Measurements from ENCODE around the gene ZNF516. TPM values are rescaled to one million over a fixed set of nuclear protein-coding genes. Genes with fewer than 3 reads are reported as not detected.

Gene ZNF516
- total RNA-seq, 2 experiments from 2014 or later, result 2.7 to 4.8 TPM

DNA sequence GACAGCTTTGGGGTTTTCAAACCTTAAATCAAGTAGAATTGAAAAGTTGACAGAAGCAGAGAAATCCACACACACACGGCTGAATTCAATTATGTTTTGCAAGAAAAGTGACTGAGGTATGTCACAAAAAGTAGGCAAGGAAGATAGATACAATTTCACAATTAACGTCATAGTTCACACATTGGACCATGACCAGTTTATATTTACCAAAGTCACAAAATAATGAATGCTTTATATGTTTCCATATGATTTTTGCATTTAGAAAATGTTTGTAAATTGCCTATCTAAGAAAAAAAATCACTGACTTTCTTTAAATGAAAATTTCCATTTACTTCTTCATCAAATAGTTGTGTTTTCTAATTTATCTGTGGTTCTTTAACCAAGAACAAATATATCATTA, 29.4 kb upstream of the ZNF516 start:
- intact Hi-C loops (cut with micrococcal nuclease), result no loop called here
- H3K4me1 Mint-ChIP-seq (ENCODE audit: low read depth), result peaks cover 6% of the 10 kb centered on the region
- ChIA-PET CTCF (no interaction called here), POLR2A (no interaction called here)
- no peak overlapping the region for H3K27ac Mint-ChIP-seq
- no peak for DNase-seq
- peaks cover 28% of the 10 kb centered on the region for H3K27me3 Mint-ChIP-seq
- no peaks in the 10 kb centered on the region for H3K9me3 Mint-ChIP-seq
- no peaks in the 10 kb centered on the region for H3K36me3 Mint-ChIP-seq
- no peak overlapping the region for H3K4me3 Mint-ChIP-seq

- no peak for DNase-seq
- intact Hi-C loops (cut with micrococcal nuclease), result no loop called here
- H3K27ac Mint-ChIP-seq, result no peak overlapping the region
- no peak overlapping the region for H3K4me3 Mint-ChIP-seq
- ChIA-PET POLR2A (no interaction called here), CTCF (no interaction called here)
- H3K9me3 Mint-ChIP-seq, result no peaks in the 10 kb centered on the region
- no peaks in the 10 kb centered on the region for H3K36me3 Mint-ChIP-seq
- H3K27me3 Mint-ChIP-seq, result peaks cover 33% of the 10 kb centered on the region
- peaks cover 14% of the 10 kb centered on the region for H3K4me1 Mint-ChIP-seq (ENCODE audit: low read depth)
Measured at GRCh38 chr18:76522551-76522950, 27.5 kb upstream of the ZNF516 start.

GRCh38 chr18:76522122-76522503, 27.1 kb upstream of the ZNF516 start:
- Mint-ChIP-seq H3K27me3 (peaks cover 37% of the 10 kb centered on the region), H3K4me3 (no peak overlapping the region), H3K4me1 (ENCODE audit: low read depth) (peaks cover 14% of the 10 kb centered on the region), H3K27ac (no peak overlapping the region), H3K9me3 (no peaks in the 10 kb centered on the region), H3K36me3 (no peaks in the 10 kb centered on the region)
- DNase-seq, result no peak
- intact Hi-C loops (cut with micrococcal nuclease), result no loop called here
- ChIA-PET POLR2A (no interaction called here), CTCF (no interaction called here)

DNA sequence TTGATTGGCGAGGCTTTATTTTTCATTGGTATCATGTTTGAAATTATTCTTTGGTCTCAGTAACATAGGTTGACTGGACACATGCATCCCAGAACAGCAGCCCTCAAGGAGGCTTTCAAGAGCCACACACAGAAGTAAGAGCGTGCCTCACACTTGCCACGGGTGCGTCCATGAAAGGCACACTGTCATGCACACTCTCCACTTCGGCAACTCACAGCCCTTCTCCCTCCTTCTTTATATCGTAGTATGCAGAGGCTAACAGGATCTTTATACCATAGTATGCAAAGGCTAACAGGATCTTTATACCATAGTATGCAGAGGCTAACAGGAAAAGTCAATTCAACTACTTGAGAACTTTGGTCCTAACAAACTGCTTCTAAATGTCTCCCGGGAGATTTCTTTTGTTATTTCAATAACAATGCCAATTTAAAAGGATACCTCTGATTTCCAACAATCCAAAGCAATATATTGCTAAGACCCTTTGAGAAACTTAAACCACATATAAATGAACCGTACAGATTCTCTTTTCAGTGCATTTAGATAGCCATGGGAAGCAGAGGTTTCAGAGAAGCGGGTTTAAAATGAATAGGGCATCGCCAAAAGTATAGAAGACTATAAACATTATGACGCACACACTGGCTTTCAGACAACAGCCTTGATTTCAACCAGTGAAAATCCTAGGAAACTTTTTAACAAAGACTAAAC, 26.5 kb upstream of the ZNF516 start:
- Mint-ChIP-seq H3K4me3 (no peak overlapping the region), H3K36me3 (no peaks in the 10 kb centered on the region), H3K27ac (no peak overlapping the region), H3K27me3 (peaks cover 31% of the 10 kb centered on the region), H3K4me1 (ENCODE audit: low read depth) (peaks cover 14% of the 10 kb centered on the region), H3K9me3 (no peaks in the 10 kb centered on the region)
- ChIA-PET CTCF (no interaction called here), POLR2A (no interaction called here)
- intact Hi-C loops (cut with micrococcal nuclease), result no loop called here
- DNase-seq, result no peak

- H3K27me3 Mint-ChIP-seq, result peaks cover 31% of the 10 kb centered on the region
- H3K9me3 Mint-ChIP-seq, result no peaks in the 10 kb centered on the region
Measured at GRCh38 chr18:76518860-76519538, 24.0 kb upstream of the ZNF516 start.

DNA sequence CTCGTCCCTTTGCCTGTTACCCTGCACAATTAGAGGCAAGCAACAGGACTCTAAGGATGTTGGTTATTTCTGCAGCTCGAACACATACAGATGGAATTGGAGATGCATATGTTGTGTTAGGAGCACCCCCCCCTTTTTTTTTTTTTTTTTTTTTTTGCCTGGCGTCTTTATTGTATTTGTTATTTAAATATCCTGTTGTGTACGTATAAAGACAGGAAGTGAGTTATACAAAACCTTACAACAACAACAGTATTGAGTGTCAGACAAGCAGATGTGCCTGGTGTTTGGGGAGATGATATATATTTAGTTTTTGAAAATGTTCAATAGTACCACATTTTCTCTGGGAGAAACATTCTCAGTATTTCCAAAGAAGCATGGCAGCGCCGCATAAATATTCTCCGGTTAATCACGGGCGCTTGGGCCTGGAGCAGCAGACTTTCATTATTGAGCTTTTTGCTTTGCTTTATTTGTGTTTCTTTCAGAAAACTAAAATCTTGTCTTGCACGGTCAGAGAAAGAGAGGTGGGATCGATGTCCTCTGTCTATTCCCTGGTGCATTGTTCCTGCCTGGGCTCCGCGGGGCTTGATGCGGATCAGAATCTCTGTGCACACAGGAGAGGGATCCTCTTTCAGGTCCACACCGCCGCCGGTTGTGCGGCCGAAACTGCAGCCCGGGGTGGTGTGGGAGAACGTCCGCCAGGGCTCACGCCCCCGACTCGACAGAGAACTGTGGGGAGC, 23.2 kb upstream of the ZNF516 start:
- no peaks in the 10 kb centered on the region for H3K9me3 Mint-ChIP-seq
- H3K27me3 Mint-ChIP-seq, result peaks cover 28% of the 10 kb centered on the region
- ChIA-PET POLR2A (no interaction called here), CTCF (no interaction called here)
- H3K27ac Mint-ChIP-seq, result no peak overlapping the region
- DNase-seq, result no peak
- H3K4me1 Mint-ChIP-seq (ENCODE audit: low read depth), result peaks cover 14% of the 10 kb centered on the region
- intact Hi-C loops (cut with micrococcal nuclease), result no loop called here
- peak overlapping the region; percentile 46 for H3K4me3 Mint-ChIP-seq
- H3K36me3 Mint-ChIP-seq, result no peaks in the 10 kb centered on the region

More at GRCh38 chr18:76518860-76519538, 24.0 kb upstream of the ZNF516 start:
- ChIA-PET POLR2A (no interaction called here), CTCF (no interaction called here)
- no peaks in the 10 kb centered on the region for H3K36me3 Mint-ChIP-seq
- intact Hi-C loops (cut with micrococcal nuclease), result no loop called here
- no peak overlapping the region for H3K27ac Mint-ChIP-seq
- DNase-seq, result no peak
- peaks cover 14% of the 10 kb centered on the region for H3K4me1 Mint-ChIP-seq (ENCODE audit: low read depth)
- H3K4me3 Mint-ChIP-seq, result peak overlapping the region; percentile 46

DNA sequence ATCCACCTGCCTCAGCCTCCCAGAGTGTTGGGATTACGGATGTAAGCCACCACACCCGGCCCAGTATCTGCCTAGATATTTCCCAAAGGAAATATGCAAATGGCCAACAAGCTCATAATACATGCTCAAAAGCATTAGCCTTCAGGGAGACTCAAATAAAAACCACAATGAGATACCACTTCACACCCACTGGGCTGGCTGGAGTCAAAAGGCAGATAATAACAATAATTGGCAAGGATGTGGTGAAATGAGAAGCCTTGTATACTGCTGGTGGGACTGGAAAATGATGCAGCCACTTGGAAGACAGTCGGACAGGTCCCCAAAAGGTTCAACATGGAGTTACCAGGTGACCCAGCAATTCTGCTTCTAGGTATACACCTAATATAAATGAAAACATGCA, 20.5 kb upstream of the ZNF516 start:
- H3K27me3 Mint-ChIP-seq, result peaks cover 28% of the 10 kb centered on the region
- ChIA-PET POLR2A (no interaction called here), CTCF (no interaction called here)

DNA sequence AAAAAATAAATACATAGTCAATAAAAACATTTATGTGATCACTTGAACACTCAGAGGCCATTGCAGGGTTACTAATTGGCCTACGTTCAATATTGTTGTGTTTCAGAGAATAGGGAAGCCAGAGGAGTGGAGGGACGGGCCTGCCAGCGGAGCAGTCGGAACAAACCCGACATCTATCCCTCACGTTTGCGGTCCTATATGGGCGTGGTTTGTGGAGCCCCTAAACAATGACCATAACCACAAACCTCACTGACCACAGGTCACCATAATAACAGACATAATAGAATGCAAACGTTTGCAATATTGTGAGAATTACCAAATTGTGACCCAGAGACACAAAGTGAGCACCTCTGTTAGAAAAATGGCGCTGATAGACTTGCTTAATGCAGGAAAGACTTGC, 19.5 kb upstream of the ZNF516 start:
- intact Hi-C loops (cut with micrococcal nuclease), result no loop called here
- H3K27ac Mint-ChIP-seq, result no peak overlapping the region
- ChIA-PET CTCF (no interaction called here), POLR2A (no interaction called here)
- H3K4me1 Mint-ChIP-seq (ENCODE audit: low read depth), result peaks cover 14% of the 10 kb centered on the region
- H3K27me3 Mint-ChIP-seq, result peaks cover 28% of the 10 kb centered on the region
- no peak for DNase-seq
- no peaks in the 10 kb centered on the region for H3K36me3 Mint-ChIP-seq
- no peaks in the 10 kb centered on the region for H3K9me3 Mint-ChIP-seq
- no peak overlapping the region for H3K4me3 Mint-ChIP-seq

More for the DNA sequence above, 20.5 kb upstream of the ZNF516 start:
- H3K36me3 Mint-ChIP-seq, result no peaks in the 10 kb centered on the region
- H3K9me3 Mint-ChIP-seq, result no peaks in the 10 kb centered on the region
- peaks cover 14% of the 10 kb centered on the region for H3K4me1 Mint-ChIP-seq (ENCODE audit: low read depth)
- no peak overlapping the region for H3K4me3 Mint-ChIP-seq
- DNase-seq, result no peak
- intact Hi-C loops (cut with micrococcal nuclease), result no loop called here
- no peak overlapping the region for H3K27ac Mint-ChIP-seq

DNA sequence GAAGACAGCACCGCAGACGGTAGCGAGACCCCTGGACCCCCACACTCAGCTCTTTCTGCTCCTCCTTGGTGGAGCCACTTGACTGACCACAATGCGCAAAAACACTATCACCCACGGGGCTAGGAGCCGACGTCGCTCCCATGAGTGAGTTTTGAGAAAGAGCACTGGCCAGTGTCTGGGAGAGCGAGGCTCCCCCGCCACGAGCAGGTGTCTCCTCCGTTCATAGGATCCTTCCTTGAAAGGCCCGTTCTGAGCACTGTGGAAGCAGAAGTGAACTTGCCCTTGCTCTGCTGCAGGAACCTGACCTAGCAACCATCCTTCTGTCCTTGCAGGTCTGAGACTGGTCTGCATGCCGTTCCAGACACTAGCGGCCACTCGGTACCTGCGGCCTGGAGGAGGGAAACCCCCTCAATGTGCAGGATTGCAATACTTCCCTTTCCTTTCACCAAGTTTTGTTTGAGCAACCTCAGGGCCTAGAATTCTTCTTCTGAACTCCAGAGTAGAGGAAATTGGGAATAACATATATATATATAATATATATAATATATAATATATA, 12.9 kb upstream of the ZNF516 start:
- H3K4me1 Mint-ChIP-seq (ENCODE audit: low read depth), result no peaks in the 10 kb centered on the region

DNA sequence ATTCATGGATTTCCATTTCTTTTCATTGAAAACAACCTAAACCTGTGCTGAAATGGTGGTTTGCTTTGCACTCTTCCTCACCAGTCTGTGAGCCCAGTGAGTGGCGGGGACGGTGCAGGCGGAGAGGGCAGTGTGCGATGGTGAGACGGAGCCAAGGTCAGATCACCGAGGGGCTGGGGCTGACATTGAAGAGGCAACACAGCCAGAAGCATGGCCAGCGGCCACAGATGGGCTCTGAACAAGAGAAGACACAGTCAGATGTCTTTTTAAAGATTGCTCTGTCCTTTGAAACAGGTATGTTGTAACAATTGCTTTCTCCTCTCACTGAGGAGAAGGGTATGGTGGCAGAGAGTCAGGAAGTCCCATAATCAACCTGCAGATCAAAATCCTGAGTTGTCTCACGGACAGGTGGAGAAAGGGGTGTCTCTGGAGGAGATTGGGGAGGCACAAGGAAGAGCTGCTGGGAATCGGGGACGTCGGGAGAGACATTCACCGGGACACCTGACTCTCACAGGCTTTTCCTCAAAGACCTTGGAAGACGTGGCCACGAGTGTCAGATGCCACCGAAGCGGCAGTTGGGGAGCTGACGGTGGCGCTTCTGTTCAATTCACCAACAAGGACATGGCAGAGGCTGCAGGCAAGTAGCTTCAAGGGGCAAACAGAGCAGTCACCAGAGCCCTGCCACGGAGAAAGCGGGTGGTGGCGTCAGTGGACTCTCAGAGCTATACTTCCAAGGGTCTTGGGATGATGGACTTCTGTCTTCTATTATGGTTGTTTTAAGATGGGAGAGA, 12.1 kb upstream of the ZNF516 start:
- Mint-ChIP-seq H3K27ac (no peak overlapping the region), H3K4me3 (no peak overlapping the region), H3K27me3 (peaks cover 3% of the 10 kb centered on the region), H3K4me1 (ENCODE audit: low read depth) (no peaks in the 10 kb centered on the region), H3K9me3 (no peaks in the 10 kb centered on the region), H3K36me3 (no peaks in the 10 kb centered on the region)
- POLR2A ChIA-PET, result no interaction called here
- CTCF ChIA-PET, result no interaction called here
- intact Hi-C loops (cut with micrococcal nuclease), result no loop called here
- DNase-seq, result no peak

More for the DNA sequence above, 12.9 kb upstream of the ZNF516 start:
- POLR2A ChIA-PET, result no interaction called here
- no peak overlapping the region for H3K27ac Mint-ChIP-seq
- peaks cover 3% of the 10 kb centered on the region for H3K27me3 Mint-ChIP-seq
- H3K36me3 Mint-ChIP-seq, result no peaks in the 10 kb centered on the region
- intact Hi-C loops (cut with micrococcal nuclease), result no loop called here
- no peaks in the 10 kb centered on the region for H3K9me3 Mint-ChIP-seq
- CTCF ChIA-PET, result no interaction called here
- no peak overlapping the region for H3K4me3 Mint-ChIP-seq
- no peak for DNase-seq

DNA sequence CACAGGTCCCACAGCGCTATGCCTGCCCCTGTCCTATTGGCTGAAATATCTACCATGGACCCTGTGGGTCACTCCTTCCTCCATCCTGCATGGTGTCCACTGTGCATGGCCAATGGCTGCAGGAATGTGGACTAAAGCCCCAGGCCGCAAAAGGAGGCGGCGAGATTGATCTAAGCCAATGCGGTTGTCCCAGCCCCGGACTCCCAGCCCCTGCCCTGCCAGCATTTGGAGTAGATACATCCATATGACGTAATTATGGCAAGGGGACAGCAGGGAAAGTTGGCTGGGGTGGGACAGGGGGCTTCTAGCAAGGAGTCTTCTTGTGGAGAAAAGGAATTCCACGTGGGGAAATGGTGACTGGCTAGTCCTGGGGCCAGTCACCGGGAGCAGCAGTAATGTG, 11.4 kb upstream of the ZNF516 start:
- Mint-ChIP-seq H3K9me3 (no peaks in the 10 kb centered on the region), H3K27ac (no peak overlapping the region), H3K4me3 (no peak overlapping the region), H3K4me1 (ENCODE audit: low read depth) (no peaks in the 10 kb centered on the region), H3K27me3 (peaks cover 7% of the 10 kb centered on the region), H3K36me3 (no peaks in the 10 kb centered on the region)
- CTCF ChIA-PET, result no interaction called here
- no peak for DNase-seq
- intact Hi-C loops (cut with micrococcal nuclease), result no loop called here
- POLR2A ChIA-PET, result no interaction called here

GRCh38 chr18:76505614-76506013, 10.6 kb upstream of the ZNF516 start:
- Mint-ChIP-seq H3K27me3 (peaks cover 7% of the 10 kb centered on the region), H3K9me3 (no peaks in the 10 kb centered on the region), H3K4me1 (ENCODE audit: low read depth) (no peaks in the 10 kb centered on the region), H3K4me3 (no peak overlapping the region), H3K27ac (no peak overlapping the region), H3K36me3 (no peaks in the 10 kb centered on the region)
- ChIA-PET POLR2A (no interaction called here), CTCF (no interaction called here)
- intact Hi-C loops (cut with micrococcal nuclease), result no loop called here
- DNase-seq, result no peak
